Measurements from ENCODE around the gene SLC2A9. TPM values are rescaled to one million over a fixed set of nuclear protein-coding genes. Genes with fewer than 3 reads are reported as not detected.

Gene SLC2A9
- total and polyA plus RNA-seq, 2 donors (not counting 3 experiments of a cell fraction or from before 2014, with no cell fraction given) = 1.6 to 1.8 TPM

DNA sequence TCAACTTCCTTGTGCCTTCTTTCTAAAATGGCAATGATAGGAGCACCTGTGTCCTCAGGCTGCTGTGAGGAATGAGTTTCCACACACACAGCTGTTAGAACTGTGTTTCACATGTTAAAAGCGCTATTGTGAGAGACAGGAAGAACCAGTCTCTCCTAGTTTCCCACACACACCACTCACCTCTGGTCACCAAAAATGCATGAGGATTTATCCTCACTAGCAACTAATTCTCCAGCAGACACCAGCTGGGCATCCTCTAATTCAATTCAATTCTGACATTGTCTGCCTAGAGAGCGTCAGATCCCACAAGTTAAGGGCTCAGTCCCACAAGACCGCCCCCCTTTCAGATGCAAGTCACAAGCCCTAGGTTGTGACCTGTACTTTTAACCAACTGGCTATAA lies 29.0 kb upstream of the SLC2A9 start:
- dilution Hi-C loops (cut with MboI; ENCODE audit: extremely low pct_ligation_motif_present, low sequenced_read_pairs) (no loop called here), intact Hi-C loops (cut with micrococcal nuclease) (no loop called here)
- no TSS peak for BruUV-seq (replicated peaks)
- Histone ChIP-seq H3K9me1 (replicated peaks; ENCODE audit: control insufficient read depth, extremely low read depth, insufficient read depth, low read length) (no peaks in the 10 kb centered on the region), H3K9ac (replicated peaks; ENCODE audit: extremely low read depth, insufficient read depth, low read length) (no peak overlapping the region), H3K36me3 (ENCODE audit: control insufficient read depth in 2 of 2, extremely low read depth in 1 of 2, insufficient read depth in 2 of 2, low read length in 2 of 2) (no peaks in the 10 kb centered on the region), H3K79me2 (ENCODE audit: control insufficient read depth, insufficient read depth, low read length) (no peaks in the 10 kb centered on the region), H2AFZ (ENCODE audit: low read depth, low read length) (no peak overlapping the region), H3K27ac (ENCODE audit: insufficient read depth, low read depth, low read length) (no peak overlapping the region), H3K4me2 (ENCODE audit: insufficient read depth, low read length) (no peak overlapping the region), H4K20me1 (replicated peaks; ENCODE audit: control insufficient read depth, extremely low read depth, insufficient read depth, low read length) (no peaks in the 10 kb centered on the region), H3K4me1 (ENCODE audit: control insufficient read depth, extremely low read depth, insufficient read depth, low read length) (peaks cover 6% of the 10 kb centered on the region), H3K9me3 (replicated peaks; ENCODE audit: control insufficient read depth, insufficient read depth, low read length) (no peaks in the 10 kb centered on the region), H3K4me3 (replicated peaks in 1 of 3; ENCODE audit: insufficient read depth in 1 of 3, low read depth in 1 of 3, low read length in 3 of 3) (no peak overlapping the region), H3K27me3 (ENCODE audit: control insufficient read depth in 2 of 2, insufficient read depth in 2 of 2, low read length in 2 of 2) (peaks cover 0 to 3% of the 10 kb centered on the region in 2 experiments)
- POLR2A ChIA-PET = no interaction called here
- CTCF ChIA-PET = interaction anchor here (1.2 kb wide), 1 partner anchor 35 kb away, joined by 3 read pairs; no protein-coding TSS in a partner anchor
- no peak for FAIRE-seq
- TF ChIP-seq FOS (IDR thresholded peaks at IDR 0.05; ENCODE audit: borderline replicate concordance, insufficient read depth, low read length) = no peak
- TF ChIP-seq JUN (IDR thresholded peaks at IDR 0.05; ENCODE audit: borderline replicate concordance, insufficient read depth, insufficient read length, low read depth) = no peak
- no peak for TF ChIP-seq MYC (IDR thresholded peaks at IDR 0.05; ENCODE audit: low read depth, low read length)
- TF ChIP-seq, protein P1, sequence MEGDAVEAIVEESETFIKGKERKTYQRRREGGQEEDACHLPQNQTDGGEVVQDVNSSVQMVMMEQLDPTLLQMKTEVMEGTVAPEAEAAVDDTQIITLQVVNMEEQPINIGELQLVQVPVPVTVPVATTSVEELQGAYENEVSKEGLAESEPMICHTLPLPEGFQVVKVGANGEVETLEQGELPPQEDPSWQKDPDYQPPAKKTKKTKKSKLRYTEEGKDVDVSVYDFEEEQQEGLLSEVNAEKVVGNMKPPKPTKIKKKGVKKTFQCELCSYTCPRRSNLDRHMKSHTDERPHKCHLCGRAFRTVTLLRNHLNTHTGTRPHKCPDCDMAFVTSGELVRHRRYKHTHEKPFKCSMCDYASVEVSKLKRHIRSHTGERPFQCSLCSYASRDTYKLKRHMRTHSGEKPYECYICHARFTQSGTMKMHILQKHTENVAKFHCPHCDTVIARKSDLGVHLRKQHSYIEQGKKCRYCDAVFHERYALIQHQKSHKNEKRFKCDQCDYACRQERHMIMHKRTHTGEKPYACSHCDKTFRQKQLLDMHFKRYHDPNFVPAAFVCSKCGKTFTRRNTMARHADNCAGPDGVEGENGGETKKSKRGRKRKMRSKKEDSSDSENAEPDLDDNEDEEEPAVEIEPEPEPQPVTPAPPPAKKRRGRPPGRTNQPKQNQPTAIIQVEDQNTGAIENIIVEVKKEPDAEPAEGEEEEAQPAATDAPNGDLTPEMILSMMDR (IDR thresholded peaks at IDR 0.05; ENCODE audit: extremely low read depth in 1 of 2, insufficient read depth in 1 of 2, low read depth in 1 of 2, low read length in 2 of 2) = no peak
- TF ChIP-seq GATA2 (IDR thresholded peaks at IDR 0.05; ENCODE audit: insufficient read depth, insufficient read length, low read depth, low read length) = no peak
- TF ChIP-seq POLR2A (IDR thresholded peaks at IDR 0.05; ENCODE audit: low read depth, low read length) = no peak
- TF ChIP-seq POLR2AphosphoS5 (IDR thresholded peaks at IDR 0.05; ENCODE audit: insufficient read depth, low read depth, low read length) = no peak
- no peak for TF ChIP-seq MAX (IDR thresholded peaks at IDR 0.05; ENCODE audit: insufficient read depth, insufficient read length)
- TF ChIP-seq EZH2 (IDR thresholded peaks at IDR 0.05; ENCODE audit: borderline replicate concordance, low read depth, low read length, severe bottlenecking) = no peak
- DNase-seq (ENCODE audit: low read depth, low spot score) = no peak
